Suprapubic skin (tissue), 4 donors: ENCODE results near the gene GABRB1. TPM values are rescaled to one million over a fixed set of nuclear protein-coding genes. Genes with fewer than 3 reads are reported as not detected.

Experiments used
- DNase-seq, 2 donors: peaks; one replicate each; pipeline ENCODE4 v3.0.0-alpha.2; 2019; ENCODE audit warnings: low spot score in 2 of 2
- H3K27ac ChIP-seq: fragments of 200-600 bp; sonication (generic); one replicate; pipeline ENCODE4 v1.5.1; 2019
- H3K27me3 ChIP-seq: fragments of 200-600 bp; sonication (generic); one replicate; pipeline ENCODE4 v1.5.1; 2019
- H3K36me3 ChIP-seq: fragments of 200-600 bp; sonication (generic); one replicate; pipeline ENCODE4 v1.5.1; 2019
- H3K4me1 ChIP-seq: fragments of 200-600 bp; sonication (generic); one replicate; pipeline ENCODE4 v1.5.1; 2019
- H3K4me3 ChIP-seq: fragments of 200-600 bp; sonication (generic); one replicate; pipeline ENCODE4 v1.5.1; 2019; ENCODE audit warnings: mild to moderate bottlenecking
- H3K9me3 ChIP-seq: fragments of 200-600 bp; sonication (generic); one replicate; pipeline ENCODE4 v1.5.1; 2019
- EP300 ChIP-seq: sonication (generic); formaldehyde crosslinking; IDR thresholded peaks from one replicate; pipeline ENCODE4 v1.6.1; 2017; ENCODE audit warnings: antibody characterized with exemption
- POLR2A ChIP-seq, 2 donors: fragments of 450-650 bp; IDR thresholded peaks; one replicate each; pipeline ENCODE4 v1.6.1; 2017; ENCODE audit warnings: antibody characterized with exemption in 2 of 2, mild to moderate bottlenecking in 2 of 2, moderate library complexity in 2 of 2
- POLR2AphosphoS5 ChIP-seq, 3 donors: sonication (generic); formaldehyde crosslinking; IDR thresholded peaks; one replicate each; pipeline ENCODE4 v1.6.1; 2017; ENCODE audit warnings: antibody characterized with exemption in 3 of 3
- WGBS: methylation state at CpG from one replicate; pipeline ENCODE4 v1.1.5; 2018; 5-methylcytosine and 5-hydroxymethylcytosine counted together
- total RNA-seq, 4 donors: library from RNA; depleted of rRNA; stranded (reverse); fragments of >200 nt; gene quantifications; one replicate each; pipeline ENCODE4 v1.1.0, GENCODE V29; 2016
- TF ChIP-seq, protein P1 (sequence below), 2 donors: fragments of 200-600 bp in 1 of 2; fragments of 450-650 bp in 1 of 2; sonication (generic) in 1 of 2; IDR thresholded peaks; one replicate each; pipeline ENCODE4 v1.5.1; 2016 to 2019; ENCODE audit warnings: antibody characterized with exemption in 2 of 2, mild to moderate bottlenecking in 1 of 2, moderate library complexity in 1 of 2

GABRB1 gene
- total RNA-seq, 4 donors from 2014 or later: not detected

DNA sequence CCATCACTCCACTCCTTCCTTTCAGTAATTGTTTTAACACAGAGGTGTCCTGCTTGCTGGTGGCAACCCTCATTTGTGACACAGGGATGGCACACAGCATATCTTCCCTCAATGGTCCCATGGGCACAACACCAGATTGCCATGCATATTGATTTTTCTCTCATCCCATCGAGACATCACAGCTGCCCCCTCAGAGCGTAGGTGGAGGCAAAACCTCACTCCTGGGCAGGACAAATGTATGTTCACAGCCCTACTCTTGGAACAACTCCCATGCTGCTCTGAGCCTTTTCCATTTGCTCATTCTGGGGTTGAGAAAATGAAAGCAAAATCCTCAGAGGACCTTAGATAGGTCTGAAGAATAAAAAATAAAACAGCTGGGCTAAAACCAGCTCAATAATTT is 172.2 kb downstream of the GABRB1 start:
- Histone ChIP-seq H3K36me3 (no peaks in the 10 kb centered on the region), H3K27ac (no peak overlapping the region), H3K27me3 (no peaks in the 10 kb centered on the region), H3K4me1 (no peaks in the 10 kb centered on the region), H3K9me3 (no peaks in the 10 kb centered on the region), H3K4me3 (no peak overlapping the region)
- WGBS: 85% methylated on average over 2 of the region's 2 CpGs
- TF ChIP-seq POLR2AphosphoS5 (IDR thresholded peaks at IDR 0.05) (no peak), EP300 (no peak)
- DNase-seq: no peak

DNA sequence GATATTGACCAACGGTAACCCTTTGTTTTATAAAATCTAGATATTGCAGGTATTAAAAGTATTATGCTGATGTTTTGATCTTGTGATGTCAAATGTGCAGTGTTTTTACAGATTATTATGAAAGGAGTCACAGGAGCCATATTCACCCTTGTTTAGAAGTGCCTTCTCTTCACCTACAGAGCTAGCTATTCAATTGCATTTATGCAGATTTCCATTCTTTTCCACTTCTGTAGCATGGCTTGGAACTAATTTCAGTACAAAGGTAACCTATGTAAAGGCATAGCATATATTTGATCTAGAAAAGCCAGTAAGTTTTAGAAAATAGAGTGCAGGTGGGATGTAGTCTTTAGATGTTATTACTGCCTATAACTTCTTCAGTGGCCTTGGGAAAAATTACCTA is 176.2 kb downstream of the GABRB1 start:
- TF ChIP-seq POLR2AphosphoS5 (IDR thresholded peaks at IDR 0.05) (no peak), EP300 (no peak), POLR2A (IDR thresholded peaks at IDR 0.05) (no peak)
- TF ChIP-seq, protein P1, sequence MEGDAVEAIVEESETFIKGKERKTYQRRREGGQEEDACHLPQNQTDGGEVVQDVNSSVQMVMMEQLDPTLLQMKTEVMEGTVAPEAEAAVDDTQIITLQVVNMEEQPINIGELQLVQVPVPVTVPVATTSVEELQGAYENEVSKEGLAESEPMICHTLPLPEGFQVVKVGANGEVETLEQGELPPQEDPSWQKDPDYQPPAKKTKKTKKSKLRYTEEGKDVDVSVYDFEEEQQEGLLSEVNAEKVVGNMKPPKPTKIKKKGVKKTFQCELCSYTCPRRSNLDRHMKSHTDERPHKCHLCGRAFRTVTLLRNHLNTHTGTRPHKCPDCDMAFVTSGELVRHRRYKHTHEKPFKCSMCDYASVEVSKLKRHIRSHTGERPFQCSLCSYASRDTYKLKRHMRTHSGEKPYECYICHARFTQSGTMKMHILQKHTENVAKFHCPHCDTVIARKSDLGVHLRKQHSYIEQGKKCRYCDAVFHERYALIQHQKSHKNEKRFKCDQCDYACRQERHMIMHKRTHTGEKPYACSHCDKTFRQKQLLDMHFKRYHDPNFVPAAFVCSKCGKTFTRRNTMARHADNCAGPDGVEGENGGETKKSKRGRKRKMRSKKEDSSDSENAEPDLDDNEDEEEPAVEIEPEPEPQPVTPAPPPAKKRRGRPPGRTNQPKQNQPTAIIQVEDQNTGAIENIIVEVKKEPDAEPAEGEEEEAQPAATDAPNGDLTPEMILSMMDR (IDR thresholded peaks at IDR 0.05): no peak
- Histone ChIP-seq H3K27ac (no peak overlapping the region), H3K4me1 (no peaks in the 10 kb centered on the region), H3K27me3 (no peaks in the 10 kb centered on the region), H3K9me3 (no peaks in the 10 kb centered on the region), H3K36me3 (no peaks in the 10 kb centered on the region), H3K4me3 (no peak overlapping the region)
- 79% methylated on average over 1 of the region's 1 CpG for WGBS
- no peak for DNase-seq

DNA sequence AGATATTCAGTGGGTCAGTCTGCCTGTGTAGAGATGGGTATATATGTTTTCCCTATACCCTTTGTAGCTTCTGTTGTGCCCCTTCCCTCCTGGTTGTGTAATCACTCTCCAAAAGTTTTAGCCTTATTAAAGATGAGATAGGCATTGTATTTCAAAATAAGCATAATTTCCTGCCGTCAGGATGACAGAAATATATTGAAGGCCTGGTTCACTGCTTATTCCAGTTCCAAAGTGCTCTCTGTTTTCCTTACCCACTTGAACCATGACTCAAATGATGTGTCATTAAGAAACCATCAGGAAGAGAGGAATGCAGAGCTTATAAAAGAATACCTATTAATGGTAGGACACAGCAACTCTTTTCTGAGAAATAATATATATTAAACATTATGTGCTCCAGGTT is 178.5 kb downstream of the GABRB1 start:
- no peak for DNase-seq
- no peaks in the 10 kb centered on the region for H3K9me3 ChIP-seq
- no peak overlapping the region for H3K4me3 ChIP-seq
- no peaks in the 10 kb centered on the region for H3K4me1 ChIP-seq
- H3K27me3 ChIP-seq: no peaks in the 10 kb centered on the region
- H3K27ac ChIP-seq: no peak overlapping the region
- TF ChIP-seq EP300 (no peak), POLR2AphosphoS5 (IDR thresholded peaks at IDR 0.05) (no peak), POLR2A (IDR thresholded peaks at IDR 0.05) (no peak)
- TF ChIP-seq, protein P1 (IDR thresholded peaks at IDR 0.05): no peak
- WGBS: 51% methylated on average over 1 of the region's 1 CpG
- no peaks in the 10 kb centered on the region for H3K36me3 ChIP-seq

DNA sequence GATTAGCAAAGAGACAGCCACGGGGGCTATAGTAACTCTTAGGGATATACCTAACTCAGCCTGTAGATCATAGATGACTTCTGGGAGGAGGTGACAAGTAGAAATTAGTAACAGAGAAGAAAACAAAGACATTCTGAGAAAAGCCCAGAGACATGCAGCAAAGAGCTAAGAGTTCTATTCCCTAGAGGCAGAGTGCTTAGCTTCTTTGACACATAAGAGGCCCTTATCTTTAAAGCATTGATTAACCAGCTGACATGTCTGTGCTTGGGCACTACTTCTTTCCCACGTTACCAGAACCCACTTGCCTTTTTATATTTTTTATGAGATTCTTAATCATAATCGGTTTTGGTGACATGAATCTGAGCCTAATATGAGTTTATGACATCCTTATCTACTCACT is 179.5 kb downstream of the GABRB1 start:
- DNase-seq: no peak
- H3K36me3 ChIP-seq: no peaks in the 10 kb centered on the region
- H3K27me3 ChIP-seq: no peaks in the 10 kb centered on the region
- H3K4me3 ChIP-seq: no peak overlapping the region
- no peak for TF ChIP-seq POLR2A (IDR thresholded peaks at IDR 0.05)
- TF ChIP-seq, protein P1 (IDR thresholded peaks at IDR 0.05): no peak
- TF ChIP-seq EP300: no peak
- no peak for TF ChIP-seq POLR2AphosphoS5 (IDR thresholded peaks at IDR 0.05)
- WGBS: 31% methylated on average over 3 of the region's 3 CpGs
- H3K4me1 ChIP-seq: no peaks in the 10 kb centered on the region
- H3K27ac ChIP-seq: no peak overlapping the region
- H3K9me3 ChIP-seq: no peaks in the 10 kb centered on the region

DNA sequence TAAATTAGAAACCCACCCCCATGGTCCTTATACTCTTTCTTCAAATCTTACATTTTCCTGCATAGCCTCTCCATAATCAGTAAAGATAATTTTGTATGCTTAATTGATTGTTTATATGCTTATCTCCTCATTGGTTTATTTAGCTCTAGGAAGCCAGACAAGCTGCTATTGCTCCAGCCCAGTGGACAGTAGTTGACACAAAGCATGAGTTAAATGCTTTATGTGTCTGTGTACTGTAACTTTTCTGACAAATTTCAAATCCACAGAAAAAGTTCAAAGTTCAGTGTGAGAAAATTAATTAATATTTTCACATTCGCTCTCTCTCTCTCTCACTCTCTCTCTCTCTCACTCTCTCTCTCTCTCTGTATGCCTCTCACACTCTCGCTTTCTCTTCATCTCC is 181.7 kb downstream of the GABRB1 start:
- no peaks in the 10 kb centered on the region for H3K9me3 ChIP-seq
- H3K27ac ChIP-seq: no peak overlapping the region
- H3K4me1 ChIP-seq: no peaks in the 10 kb centered on the region
- WGBS: 81% methylated on average over 2 of the region's 2 CpGs
- H3K27me3 ChIP-seq: no peaks in the 10 kb centered on the region
- no peaks in the 10 kb centered on the region for H3K36me3 ChIP-seq
- H3K4me3 ChIP-seq: no peak overlapping the region
- no peak for DNase-seq
- TF ChIP-seq POLR2A (IDR thresholded peaks at IDR 0.05): no peak
- no peak for TF ChIP-seq EP300
- TF ChIP-seq POLR2AphosphoS5 (IDR thresholded peaks at IDR 0.05): no peak
- TF ChIP-seq, protein P1 (IDR thresholded peaks at IDR 0.05): no peak

DNA sequence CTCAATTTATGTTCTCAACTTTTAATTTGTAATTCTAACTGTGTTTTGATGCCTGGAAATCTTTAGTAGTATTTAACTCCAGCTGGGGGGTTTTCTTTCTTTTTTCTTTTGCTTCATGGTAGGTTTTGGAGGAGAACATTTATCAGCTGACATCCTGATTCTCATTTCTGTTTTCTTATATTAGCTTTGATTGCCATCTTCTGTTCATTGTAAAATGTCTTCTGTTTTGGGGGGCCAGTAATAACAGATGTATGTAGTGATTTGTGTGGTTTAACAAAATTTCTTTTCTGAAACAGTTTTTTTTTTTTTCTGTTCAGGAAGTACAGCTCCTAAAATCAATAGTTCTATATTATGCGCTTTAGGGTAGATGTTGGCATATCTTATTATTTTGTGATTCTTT is 182.2 kb downstream of the GABRB1 start:
- 88% methylated on average over 1 of the region's 1 CpG for WGBS
- no peaks in the 10 kb centered on the region for H3K4me1 ChIP-seq
- TF ChIP-seq POLR2AphosphoS5 (IDR thresholded peaks at IDR 0.05) (no peak), EP300 (no peak), POLR2A (IDR thresholded peaks at IDR 0.05) (no peak)
- TF ChIP-seq, protein P1 (IDR thresholded peaks at IDR 0.05): no peak
- no peak for DNase-seq
- no peaks in the 10 kb centered on the region for H3K27me3 ChIP-seq
- no peaks in the 10 kb centered on the region for H3K36me3 ChIP-seq
- H3K27ac ChIP-seq: no peak overlapping the region
- H3K4me3 ChIP-seq: no peak overlapping the region
- H3K9me3 ChIP-seq: no peaks in the 10 kb centered on the region
